ENCODE data around the gene EPHA6.
A peak's percentile ranks its signal among the peaks of the same experiment; 100 is the strongest.
"Not testable (repeated sequence)": the region's sequence is repeated elsewhere in the genome, so short reads cannot be mapped to it uniquely, and the experiment has no call there.

EPHA6 gene

DNA sequence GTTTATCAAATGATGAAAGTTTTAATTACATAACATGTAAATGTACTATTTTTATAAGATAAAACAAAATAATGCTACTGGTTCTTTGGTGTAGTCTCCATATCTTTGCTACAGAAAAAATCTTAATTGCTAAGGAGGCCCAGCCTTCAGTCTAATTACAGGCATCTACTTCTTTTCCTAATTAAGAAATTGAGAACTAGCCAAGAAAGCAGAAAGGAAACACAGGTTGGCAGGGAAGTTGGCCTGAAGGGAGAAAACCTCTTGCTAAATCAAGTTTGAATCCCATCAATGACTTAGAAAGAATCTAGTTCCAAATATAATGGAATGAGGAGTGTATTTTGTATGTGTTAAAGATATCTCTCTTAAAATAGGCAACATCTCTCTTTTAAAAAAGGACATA, 737.8 kb downstream of the EPHA6 start:
- FAIRE-seq (no peak), DNase-seq (ENCODE audit: insufficient read length, low spot score) (no peak)
- TF ChIP-seq PAX5 (IDR thresholded peaks at IDR 0.05; ENCODE audit: insufficient read depth, low read length, severe bottlenecking) (no peak), POU2F2 (IDR thresholded peaks at IDR 0.05; ENCODE audit: low read depth, low read length) (no peak), SPI1 (IDR thresholded peaks at IDR 0.05; ENCODE audit: low read depth, low read length) (no peak), POLR2A (IDR thresholded peaks at IDR 0.05; ENCODE audit: low read depth, low read length) (no peak), TAF1 (IDR thresholded peaks at IDR 0.05; ENCODE audit: low read depth, low read length) (no peak), POLR2AphosphoS5 (IDR thresholded peaks at IDR 0.05; ENCODE audit: low read depth, low read length) (no peak)

DNA sequence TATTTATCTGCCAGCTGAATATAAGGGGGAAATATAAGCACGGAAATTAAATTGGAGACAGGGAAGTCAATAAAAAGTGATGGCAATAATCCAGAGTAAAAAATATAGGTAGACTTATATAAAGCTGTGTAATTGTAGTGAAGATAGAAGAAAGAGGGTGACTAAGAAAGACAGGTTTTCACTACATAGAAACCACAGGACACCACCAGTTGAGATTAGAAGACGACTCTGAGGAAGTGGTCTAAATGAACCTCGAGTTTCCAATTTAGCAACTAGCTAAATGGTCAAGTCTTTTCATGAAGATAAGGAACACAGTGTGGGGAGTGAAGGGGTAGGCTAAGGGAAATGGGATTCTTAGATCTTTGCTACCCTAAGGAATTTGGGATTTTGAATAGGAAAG, 761.3 kb downstream of the EPHA6 start:
- TF ChIP-seq POLR2A (IDR thresholded peaks at IDR 0.05; ENCODE audit: low read depth, low read length) (no peak), SPI1 (IDR thresholded peaks at IDR 0.05; ENCODE audit: low read depth, low read length) (0 out of 2 replicates have a peak, but pooled peaks have one; percentile 8)
- FAIRE-seq (no peak), DNase-seq (ENCODE audit: insufficient read length, low spot score) (no peak)

DNA sequence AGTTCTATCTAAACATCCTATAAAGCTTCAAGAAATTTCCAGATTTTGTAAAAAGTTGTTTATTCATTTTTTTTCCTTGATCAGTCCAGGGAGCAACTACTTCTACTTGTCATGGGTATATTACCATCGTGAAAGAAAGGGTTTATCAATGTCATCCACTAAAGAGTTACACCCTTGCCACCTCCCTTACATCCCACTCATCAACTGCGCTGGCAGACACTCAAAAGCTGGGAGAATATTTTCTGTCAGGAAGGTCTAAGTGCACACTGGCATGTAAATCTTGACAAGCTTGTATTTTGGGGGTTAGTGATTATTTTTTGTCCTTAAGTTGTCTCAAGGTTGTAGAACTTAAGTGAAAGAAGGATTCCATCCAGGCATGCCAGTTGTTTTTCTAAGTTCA, 761.8 kb downstream of the EPHA6 start:
- FAIRE-seq (no peak), DNase-seq (ENCODE audit: insufficient read length, low spot score) (no peak)
- no peak for TF ChIP-seq POU2F2 (IDR thresholded peaks at IDR 0.05; ENCODE audit: low read depth, low read length)
- no peak for TF ChIP-seq SPI1 (IDR thresholded peaks at IDR 0.05; ENCODE audit: low read depth, low read length)
- TF ChIP-seq TAF1 (IDR thresholded peaks at IDR 0.05; ENCODE audit: low read depth, low read length): no peak
- no peak for TF ChIP-seq POLR2AphosphoS5 (IDR thresholded peaks at IDR 0.05; ENCODE audit: low read depth, low read length)
- no peak for TF ChIP-seq PAX5 (IDR thresholded peaks at IDR 0.05; ENCODE audit: insufficient read depth, low read length, severe bottlenecking)
- TF ChIP-seq POLR2A (IDR thresholded peaks at IDR 0.05; ENCODE audit: low read depth, low read length): no peak

DNA sequence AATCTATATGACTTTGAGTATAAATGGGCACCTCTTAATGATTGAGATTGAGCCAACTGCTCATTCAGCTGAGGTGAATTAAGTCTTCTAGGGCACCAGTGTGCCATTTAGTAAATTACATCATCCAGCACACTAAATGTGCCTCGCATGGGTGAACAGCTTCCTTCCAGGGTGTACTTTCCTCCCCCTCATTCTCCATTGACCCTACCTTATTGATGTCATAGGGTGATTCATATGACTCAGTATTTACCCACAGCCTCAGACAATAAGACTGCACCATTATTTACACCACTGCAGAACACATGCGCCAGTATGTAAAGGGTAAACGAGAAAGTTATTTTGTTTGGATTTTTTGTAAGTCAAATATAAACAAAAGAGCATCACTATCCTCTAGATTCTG, 765.0 kb downstream of the EPHA6 start:
- no peak for FAIRE-seq

DNA sequence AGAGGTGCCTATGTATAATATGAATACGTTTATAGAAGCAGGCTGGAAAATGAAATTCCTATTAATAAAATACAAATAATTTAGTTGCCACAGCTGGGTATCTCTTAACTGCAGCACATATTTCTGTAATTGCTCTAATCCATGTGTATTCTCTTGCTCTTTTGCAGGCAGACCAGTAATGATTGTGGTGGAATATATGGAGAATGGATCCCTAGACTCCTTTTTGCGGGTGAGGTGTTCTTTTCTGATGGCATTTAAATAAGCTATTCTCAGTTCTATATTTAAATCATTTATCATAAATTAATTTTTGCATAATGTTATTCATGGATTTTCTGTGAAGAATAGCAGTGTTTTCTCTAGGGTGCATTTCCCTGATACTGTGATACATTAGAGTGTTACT, 796.2 kb downstream of the EPHA6 start:
- DNase-seq (ENCODE audit: insufficient read length, low spot score) (no peak), FAIRE-seq (no peak)
- no peak for TF ChIP-seq POLR2AphosphoS5 (IDR thresholded peaks at IDR 0.05; ENCODE audit: low read depth, low read length)
- TF ChIP-seq TAF1 (IDR thresholded peaks at IDR 0.05; ENCODE audit: low read depth, low read length): no peak
- no peak for TF ChIP-seq SPI1 (IDR thresholded peaks at IDR 0.05; ENCODE audit: low read depth, low read length)
- TF ChIP-seq POU2F2 (IDR thresholded peaks at IDR 0.05; ENCODE audit: low read depth, low read length): no peak
- no peak for TF ChIP-seq POLR2A (IDR thresholded peaks at IDR 0.05; ENCODE audit: low read depth, low read length)
- TF ChIP-seq PAX5 (IDR thresholded peaks at IDR 0.05; ENCODE audit: insufficient read depth, low read length, severe bottlenecking): no peak

More for the DNA sequence above, 765.0 kb downstream of the EPHA6 start:
- TF ChIP-seq PAX5 (IDR thresholded peaks at IDR 0.05; ENCODE audit: insufficient read depth, low read length, severe bottlenecking) (no peak), POLR2AphosphoS5 (IDR thresholded peaks at IDR 0.05; ENCODE audit: low read depth, low read length) (no peak), POU2F2 (IDR thresholded peaks at IDR 0.05; ENCODE audit: low read depth, low read length) (no peak), SPI1 (IDR thresholded peaks at IDR 0.05; ENCODE audit: low read depth, low read length) (no peak), TAF1 (IDR thresholded peaks at IDR 0.05; ENCODE audit: low read depth, low read length) (no peak), POLR2A (IDR thresholded peaks at IDR 0.05; ENCODE audit: low read depth, low read length) (no peak)
- no peak for DNase-seq (ENCODE audit: insufficient read length, low spot score)

DNA sequence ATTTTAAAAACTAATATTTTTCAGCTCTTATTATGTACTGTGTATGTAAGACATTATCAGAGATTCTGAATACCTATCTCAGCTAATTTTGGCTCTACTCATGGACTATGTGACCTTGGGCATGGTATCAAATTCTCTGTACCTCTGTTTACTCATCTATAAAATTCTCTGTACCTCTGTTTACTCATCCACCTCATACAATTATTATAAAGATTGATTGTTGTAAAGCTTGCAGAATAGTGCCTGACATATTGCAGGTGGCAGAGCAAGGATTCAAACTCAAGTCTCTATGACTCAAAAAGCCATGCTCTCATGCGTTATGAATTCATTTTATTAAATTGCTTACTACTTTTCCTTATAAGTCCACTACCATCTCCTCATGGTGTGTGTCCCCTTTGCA, 798.2 kb downstream of the EPHA6 start:
- FAIRE-seq: no peak
- DNase-seq (ENCODE audit: insufficient read length, low spot score): no peak
- TF ChIP-seq TAF1 (IDR thresholded peaks at IDR 0.05; ENCODE audit: low read depth, low read length): no peak
- no peak for TF ChIP-seq POU2F2 (IDR thresholded peaks at IDR 0.05; ENCODE audit: low read depth, low read length)
- TF ChIP-seq PAX5 (IDR thresholded peaks at IDR 0.05; ENCODE audit: insufficient read depth, low read length, severe bottlenecking): no peak
- TF ChIP-seq SPI1 (IDR thresholded peaks at IDR 0.05; ENCODE audit: low read depth, low read length): no peak
- TF ChIP-seq POLR2AphosphoS5 (IDR thresholded peaks at IDR 0.05; ENCODE audit: low read depth, low read length): no peak
- TF ChIP-seq POLR2A (IDR thresholded peaks at IDR 0.05; ENCODE audit: low read depth, low read length): no peak

DNA sequence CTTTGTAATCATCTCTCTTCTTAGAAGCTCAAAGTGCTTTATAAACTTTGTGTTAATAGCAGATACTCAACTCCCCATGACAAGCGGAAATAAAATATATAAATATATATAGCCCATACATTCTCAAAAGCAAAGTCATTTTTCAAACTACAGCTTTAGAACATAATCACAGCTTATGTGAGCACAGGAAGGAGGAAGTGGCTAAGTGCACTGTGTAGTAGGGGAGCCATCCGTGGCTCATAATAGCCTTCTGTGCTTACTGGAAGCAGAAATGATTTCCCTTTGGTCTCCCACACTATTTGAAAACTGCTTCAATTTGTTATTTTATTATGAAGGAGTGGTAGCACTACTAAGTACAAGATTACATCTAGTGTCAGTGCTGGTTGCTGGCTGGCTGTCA, 798.7 kb downstream of the EPHA6 start:
- DNase-seq (ENCODE audit: insufficient read length, low spot score) (no peak), FAIRE-seq (no peak)
- no peak for TF ChIP-seq POLR2AphosphoS5 (IDR thresholded peaks at IDR 0.05; ENCODE audit: low read depth, low read length)
- no peak for TF ChIP-seq PAX5 (IDR thresholded peaks at IDR 0.05; ENCODE audit: insufficient read depth, low read length, severe bottlenecking)
- no peak for TF ChIP-seq TAF1 (IDR thresholded peaks at IDR 0.05; ENCODE audit: low read depth, low read length)
- no peak for TF ChIP-seq SPI1 (IDR thresholded peaks at IDR 0.05; ENCODE audit: low read depth, low read length)
- TF ChIP-seq POU2F2 (IDR thresholded peaks at IDR 0.05; ENCODE audit: low read depth, low read length): no peak
- TF ChIP-seq POLR2A (IDR thresholded peaks at IDR 0.05; ENCODE audit: low read depth, low read length): no peak

DNA sequence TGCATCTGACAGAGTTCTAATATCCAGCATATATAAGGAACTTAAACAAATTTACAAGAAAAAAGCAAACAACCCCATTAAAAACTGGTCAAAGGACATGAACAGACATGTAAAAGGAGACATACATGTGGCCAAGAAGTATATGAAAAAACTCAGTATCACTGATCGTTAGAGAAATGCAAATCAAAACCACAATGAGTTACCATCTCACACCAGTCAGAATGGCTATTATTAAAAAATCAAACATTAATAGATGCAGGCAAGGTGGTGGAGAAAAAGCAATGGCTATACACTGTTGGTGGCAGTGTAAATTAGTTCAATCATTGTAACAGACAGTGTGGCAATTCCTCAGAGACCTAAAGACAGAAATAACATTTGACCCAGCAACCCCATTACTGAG, 806.1 kb downstream of the EPHA6 start:
- not testable (repeated sequence) for FAIRE-seq

DNA sequence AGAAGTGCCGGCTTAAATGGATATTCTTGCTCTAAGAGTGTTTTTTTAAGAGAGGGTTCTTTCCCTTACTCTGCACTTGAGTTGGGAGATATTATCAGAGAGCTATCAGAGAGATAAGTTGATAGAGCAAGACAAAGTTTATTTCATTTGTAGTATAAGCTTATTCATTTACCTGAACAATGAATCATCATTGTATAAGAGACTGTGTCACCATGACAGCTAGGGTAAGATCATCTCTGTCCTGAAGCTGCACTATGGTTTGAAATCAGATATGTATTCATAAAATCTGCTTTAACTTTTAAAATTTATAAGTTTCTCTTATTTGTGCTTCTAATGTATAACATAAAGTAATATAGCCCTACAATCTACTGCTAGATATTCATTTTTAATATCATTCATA, 822.1 kb downstream of the EPHA6 start:
- FAIRE-seq (no peak), DNase-seq (ENCODE audit: insufficient read length, low spot score) (no peak)
- TF ChIP-seq TAF1 (IDR thresholded peaks at IDR 0.05; ENCODE audit: low read depth, low read length): no peak
- TF ChIP-seq SPI1 (IDR thresholded peaks at IDR 0.05; ENCODE audit: low read depth, low read length): no peak
- no peak for TF ChIP-seq POLR2AphosphoS5 (IDR thresholded peaks at IDR 0.05; ENCODE audit: low read depth, low read length)
- no peak for TF ChIP-seq POU2F2 (IDR thresholded peaks at IDR 0.05; ENCODE audit: low read depth, low read length)
- no peak for TF ChIP-seq PAX5 (IDR thresholded peaks at IDR 0.05; ENCODE audit: insufficient read depth, low read length, severe bottlenecking)
- TF ChIP-seq POLR2A (IDR thresholded peaks at IDR 0.05; ENCODE audit: low read depth, low read length): no peak

More for the DNA sequence above, 806.1 kb downstream of the EPHA6 start:
- not testable (repeated sequence) for DNase-seq (ENCODE audit: insufficient read length, low spot score)

DNA sequence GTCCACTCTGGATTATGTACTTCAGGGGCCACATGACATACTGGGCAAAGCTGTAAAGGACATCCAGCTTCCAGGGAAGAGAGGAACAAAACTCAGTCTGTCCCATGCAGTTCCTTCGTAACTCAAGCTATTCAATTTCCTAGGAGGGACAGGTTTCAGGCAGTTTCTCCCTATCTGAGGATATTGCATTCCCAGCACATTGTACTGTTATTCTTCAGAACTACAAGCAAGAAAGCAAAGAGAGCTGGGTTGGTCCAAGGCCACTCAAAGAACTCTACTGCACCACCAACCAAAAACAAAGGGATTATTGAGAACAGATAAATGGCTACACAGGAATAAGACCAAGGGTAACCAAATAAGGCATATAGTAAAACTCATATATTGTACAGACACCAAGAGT, 832.5 kb downstream of the EPHA6 start:
- FAIRE-seq (no peak), DNase-seq (ENCODE audit: insufficient read length, low spot score) (no peak)
- TF ChIP-seq PAX5 (IDR thresholded peaks at IDR 0.05; ENCODE audit: insufficient read depth, low read length, severe bottlenecking): no peak
- no peak for TF ChIP-seq POLR2A (IDR thresholded peaks at IDR 0.05; ENCODE audit: low read depth, low read length)
- no peak for TF ChIP-seq POU2F2 (IDR thresholded peaks at IDR 0.05; ENCODE audit: low read depth, low read length)
- no peak for TF ChIP-seq SPI1 (IDR thresholded peaks at IDR 0.05; ENCODE audit: low read depth, low read length)
- no peak for TF ChIP-seq POLR2AphosphoS5 (IDR thresholded peaks at IDR 0.05; ENCODE audit: low read depth, low read length)
- no peak for TF ChIP-seq TAF1 (IDR thresholded peaks at IDR 0.05; ENCODE audit: low read depth, low read length)
